Hepatocyte (in vitro differentiated cells): ENCODE results near the gene C20orf144. TPM values are rescaled to one million over a fixed set of nuclear protein-coding genes. Genes with fewer than 3 reads are reported as not detected.

Source experiments
- DNase-seq: peaks from one replicate; pipeline ENCODE4 v3.0.0-alpha.2; 2016; ENCODE audit warnings: low spot score
- H2AFZ ChIP-seq: fragments of 200-600 bp; sonication (generic); 2 replicates; pipeline ENCODE4 v1.6.0; 2016; ENCODE audit warnings: antibody characterized with exemption, mild to moderate bottlenecking
- H3K27ac ChIP-seq: fragments of 200-600 bp; sonication (generic); 2 replicates; pipeline ENCODE4 v1.5.1; 2016; ENCODE audit warnings: mild to moderate bottlenecking
- H3K27me3 ChIP-seq: fragments of 200-600 bp; sonication (generic); 2 replicates; pipeline ENCODE4 v1.6.1; 2016
- H3K36me3 ChIP-seq: fragments of 200-600 bp; sonication (generic); replicated peaks from 2 replicates; pipeline ENCODE4 v1.5.1; 2016; ENCODE audit warnings: low read depth; ENCODE audit not compliant: insufficient read depth
- H3K4me1 ChIP-seq: fragments of 200-600 bp; sonication (generic); 2 replicates; pipeline ENCODE4 v1.5.1; 2016; ENCODE audit warnings: mild to moderate bottlenecking, moderate library complexity; ENCODE audit not compliant: insufficient read depth
- H3K4me2 ChIP-seq: fragments of 200-600 bp; sonication (generic); 2 replicates; pipeline ENCODE4 v1.6.0; 2016
- H3K4me3 ChIP-seq: fragments of 200-600 bp; sonication (generic); 2 replicates; pipeline ENCODE4 v1.5.1; 2016; ENCODE audit warnings: mild to moderate bottlenecking
- H3K79me2 ChIP-seq: fragments of 200-600 bp; sonication (generic); 2 replicates; pipeline ENCODE4 v1.6.0; 2017; ENCODE audit warnings: mild to moderate bottlenecking
- H3K9me2 ChIP-seq: fragments of 200-600 bp; sonication (generic); replicated peaks from 2 replicates; pipeline ENCODE4 v1.6.0; 2017; ENCODE audit warnings: mild to moderate bottlenecking; ENCODE audit not compliant: insufficient read depth
- H3K9me3 ChIP-seq: fragments of 200-600 bp; sonication (generic); 2 replicates; pipeline ENCODE4 v1.5.1; 2016; ENCODE audit warnings: low read depth, mild to moderate bottlenecking
- H4K20me1 ChIP-seq: fragments of 200-600 bp; sonication (generic); 2 replicates; pipeline ENCODE4 v1.6.0; 2016; ENCODE audit warnings: mild to moderate bottlenecking; ENCODE audit not compliant: insufficient read depth, poor library complexity, severe bottlenecking
- CTCF ChIP-seq: fragments of 200-600 bp; sonication (generic); IDR thresholded peaks from 2 replicates; pipeline ENCODE4 v1.5.1; 2016; ENCODE audit warnings: antibody characterized with exemption, mild to moderate bottlenecking; ENCODE audit not compliant: poor library complexity
- EZH2 ChIP-seq: fragments of 200-600 bp; sonication (generic); IDR thresholded peaks from 2 replicates; pipeline ENCODE4 v1.6.1; 2016; ENCODE audit warnings: antibody characterized with exemption, mild to moderate bottlenecking, borderline replicate concordance
- EZH2phosphoT487 ChIP-seq: fragments of 200-600 bp; sonication (generic); IDR thresholded peaks from one replicate; pipeline ENCODE4 v1.6.1; 2018; ENCODE audit warnings: antibody characterized with exemption, mild to moderate bottlenecking, low read depth, moderate library complexity; ENCODE audit not compliant: unreplicated experiment, severe bottlenecking
- WGBS: methylation state at CpG from one replicate; pipeline ENCODE4 v1.1.6; 2016; ENCODE audit warnings: low lambda C conversion rate; ENCODE audit errors: missing lambda C conversion rate; 5-methylcytosine and 5-hydroxymethylcytosine counted together
- polyA plus RNA-seq: library from polyadenylated mRNA; unstranded; fragments of >200 nt; fragmentation: Nextera tagmentation; extraction: Ambion mirVana; gene quantifications from 2 replicates; pipeline ENCODE4 v1.2.1, GENCODE V29; 2016
- total RNA-seq: library from RNA; depleted of rRNA; stranded (reverse); fragments of >200 nt; gene quantifications from 2 replicates; pipeline ENCODE4 v1.2.3, GENCODE V29; 2014

Gene C20orf144
- total and polyA plus RNA-seq, 2 experiments from 2014 or later: 0.30 to 0.46 TPM

GRCh38 chr20:33656010-33656782 is 5.9 kb upstream of the C20orf144 start:
- no peak overlapping the region for H2AFZ ChIP-seq
- H3K4me3 ChIP-seq: no peak overlapping the region
- H3K79me2 ChIP-seq: no peaks in the 10 kb centered on the region
- TF ChIP-seq EZH2phosphoT487 (no peak), EZH2 (no peak), CTCF (no peak)
- over 99% methylated on average over 10 of the region's 10 CpGs for WGBS
- no peaks in the 10 kb centered on the region for H3K27me3 ChIP-seq
- H4K20me1 ChIP-seq: no peaks in the 10 kb centered on the region
- H3K4me1 ChIP-seq: peaks cover 26% of the 10 kb centered on the region
- H3K4me2 ChIP-seq: no peak overlapping the region
- no peak for DNase-seq
- no peak overlapping the region for H3K27ac ChIP-seq
- H3K36me3 ChIP-seq: no peaks in the 10 kb centered on the region
- no peaks in the 10 kb centered on the region for H3K9me2 ChIP-seq
- H3K9me3 ChIP-seq: no peaks in the 10 kb centered on the region

GRCh38 chr20:33656783-33657703 is 5.1 kb upstream of the C20orf144 start:
- Histone ChIP-seq H3K27ac (no peak overlapping the region), H3K4me3 (no peak overlapping the region), H3K4me2 (no peak overlapping the region), H3K9me3 (no peaks in the 10 kb centered on the region), H3K36me3 (no peaks in the 10 kb centered on the region), H3K79me2 (peaks cover 6% of the 10 kb centered on the region), H3K4me1 (peaks cover 26% of the 10 kb centered on the region), H2AFZ (no peak overlapping the region), H3K27me3 (no peaks in the 10 kb centered on the region), H4K20me1 (no peaks in the 10 kb centered on the region), H3K9me2 (no peaks in the 10 kb centered on the region)
- DNase-seq: no peak
- TF ChIP-seq EZH2phosphoT487: no peak
- TF ChIP-seq CTCF: no peak
- no peak for TF ChIP-seq EZH2
- WGBS: 96% methylated on average over 17 of the region's 17 CpGs

- WGBS: 92% methylated on average over 12 of the region's 12 CpGs
- no peaks in the 10 kb centered on the region for H3K36me3 ChIP-seq
- TF ChIP-seq CTCF (no peak), EZH2phosphoT487 (no peak)
Measured at GRCh38 chr20:33657704-33658095, 4.4 kb upstream of the C20orf144 start.

More at GRCh38 chr20:33657704-33658095, 4.4 kb upstream of the C20orf144 start:
- H3K4me1 ChIP-seq: peaks cover 27% of the 10 kb centered on the region
- H4K20me1 ChIP-seq: no peaks in the 10 kb centered on the region
- no peak overlapping the region for H3K4me2 ChIP-seq
- peaks cover 10% of the 10 kb centered on the region for H3K79me2 ChIP-seq
- H3K27me3 ChIP-seq: no peaks in the 10 kb centered on the region
- H2AFZ ChIP-seq: no peak overlapping the region
- no peak overlapping the region for H3K27ac ChIP-seq
- no peaks in the 10 kb centered on the region for H3K9me2 ChIP-seq
- H3K4me3 ChIP-seq: no peak overlapping the region
- no peak for DNase-seq
- no peaks in the 10 kb centered on the region for H3K9me3 ChIP-seq
